ENCODE results near the gene PRODH2.

PRODH2 gene

GRCh38 chr19:35783469-35784434, 28.9 kb downstream of the PRODH2 start:
- H2AFZ ChIP-seq (ENCODE audit: low read length) = no peak overlapping the region
- no peak overlapping the region for H3K9ac ChIP-seq (ENCODE audit: low read length)
- no peaks in the 10 kb centered on the region for H3K27me3 ChIP-seq (ENCODE audit: insufficient read depth, low read length)
- no peak for TF ChIP-seq EZH2 (IDR thresholded peaks at IDR 0.05; ENCODE audit: borderline replicate concordance, low read length)
- TF ChIP-seq, protein P1, sequence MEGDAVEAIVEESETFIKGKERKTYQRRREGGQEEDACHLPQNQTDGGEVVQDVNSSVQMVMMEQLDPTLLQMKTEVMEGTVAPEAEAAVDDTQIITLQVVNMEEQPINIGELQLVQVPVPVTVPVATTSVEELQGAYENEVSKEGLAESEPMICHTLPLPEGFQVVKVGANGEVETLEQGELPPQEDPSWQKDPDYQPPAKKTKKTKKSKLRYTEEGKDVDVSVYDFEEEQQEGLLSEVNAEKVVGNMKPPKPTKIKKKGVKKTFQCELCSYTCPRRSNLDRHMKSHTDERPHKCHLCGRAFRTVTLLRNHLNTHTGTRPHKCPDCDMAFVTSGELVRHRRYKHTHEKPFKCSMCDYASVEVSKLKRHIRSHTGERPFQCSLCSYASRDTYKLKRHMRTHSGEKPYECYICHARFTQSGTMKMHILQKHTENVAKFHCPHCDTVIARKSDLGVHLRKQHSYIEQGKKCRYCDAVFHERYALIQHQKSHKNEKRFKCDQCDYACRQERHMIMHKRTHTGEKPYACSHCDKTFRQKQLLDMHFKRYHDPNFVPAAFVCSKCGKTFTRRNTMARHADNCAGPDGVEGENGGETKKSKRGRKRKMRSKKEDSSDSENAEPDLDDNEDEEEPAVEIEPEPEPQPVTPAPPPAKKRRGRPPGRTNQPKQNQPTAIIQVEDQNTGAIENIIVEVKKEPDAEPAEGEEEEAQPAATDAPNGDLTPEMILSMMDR (IDR thresholded peaks at IDR 0.05; ENCODE audit: low read length) = no peak
- no peaks in the 10 kb centered on the region; the same call in 1 of the 2 replicates for H3F3A ChIP-seq (ENCODE audit: insufficient read depth, low read length)
- H3K36me3 ChIP-seq (ENCODE audit: insufficient read depth, low read length) = peaks cover 18% of the 10 kb centered on the region
- no peaks in the 10 kb centered on the region for H4K20me1 ChIP-seq (ENCODE audit: insufficient read depth, low read length)
- no peak overlapping the region for H3K27ac ChIP-seq (ENCODE audit: low read depth, low read length, poor library complexity, severe bottlenecking)
- H3K4me2 ChIP-seq (ENCODE audit: low read length) = no peak overlapping the region
- no peaks in the 10 kb centered on the region for H3K9me3 ChIP-seq (ENCODE audit: low read length)
- no peaks in the 10 kb centered on the region for H3K79me2 ChIP-seq (ENCODE audit: insufficient read depth, low read length)
- no peaks in the 10 kb centered on the region for H3K4me1 ChIP-seq (ENCODE audit: insufficient read depth, low read length, severe bottlenecking)
- no peaks in the 10 kb centered on the region for H3K9me2 ChIP-seq (ENCODE audit: low read depth, low read length)
- no peak overlapping the region for H3K4me3 ChIP-seq (ENCODE audit: low read depth, low read length, poor library complexity, severe bottlenecking)

DNA sequence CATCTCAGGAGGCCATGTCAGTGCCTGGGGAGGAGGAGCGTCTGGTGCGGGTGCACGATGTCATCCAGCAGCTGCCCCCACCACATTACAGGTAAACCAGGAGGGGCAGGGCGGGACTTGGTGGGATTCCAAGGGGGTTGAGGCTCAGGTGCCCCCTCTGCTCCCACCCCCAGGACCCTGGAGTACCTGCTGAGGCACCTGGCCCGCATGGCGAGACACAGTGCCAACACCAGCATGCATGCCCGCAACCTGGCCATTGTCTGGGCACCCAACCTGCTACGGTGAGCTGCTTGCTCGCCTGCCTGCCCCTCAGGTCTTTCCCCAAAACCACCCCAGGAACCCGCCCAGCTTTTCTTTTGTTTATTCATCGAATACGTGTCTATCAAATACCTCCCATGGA, 30.1 kb downstream of the PRODH2 start:
- H3K27ac ChIP-seq (ENCODE audit: low read depth, low read length, poor library complexity, severe bottlenecking) = no peak overlapping the region
- H4K20me1 ChIP-seq (ENCODE audit: insufficient read depth, low read length) = no peaks in the 10 kb centered on the region
- H3K4me3 ChIP-seq (ENCODE audit: low read depth, low read length, poor library complexity, severe bottlenecking) = no peak overlapping the region
- H3K36me3 ChIP-seq (ENCODE audit: insufficient read depth, low read length) = peaks cover 19% of the 10 kb centered on the region
- H3K4me1 ChIP-seq (ENCODE audit: insufficient read depth, low read length, severe bottlenecking) = no peaks in the 10 kb centered on the region
- no peaks in the 10 kb centered on the region for H3K27me3 ChIP-seq (ENCODE audit: insufficient read depth, low read length)
- no peak overlapping the region for H3K4me2 ChIP-seq (ENCODE audit: low read length)
- no peak overlapping the region for H2AFZ ChIP-seq (ENCODE audit: low read length)
- H3F3A ChIP-seq (ENCODE audit: insufficient read depth, low read length) = no peaks in the 10 kb centered on the region
- H3K9me3 ChIP-seq (ENCODE audit: low read length) = no peaks in the 10 kb centered on the region
- H3K9me2 ChIP-seq (ENCODE audit: low read depth, low read length) = no peaks in the 10 kb centered on the region
- TF ChIP-seq EZH2 (IDR thresholded peaks at IDR 0.05; ENCODE audit: borderline replicate concordance, low read length) = no peak
- TF ChIP-seq, protein P1 (IDR thresholded peaks at IDR 0.05; ENCODE audit: low read length) = no peak
- no peaks in the 10 kb centered on the region for H3K79me2 ChIP-seq (ENCODE audit: insufficient read depth, low read length)
- H3K9ac ChIP-seq (ENCODE audit: low read length) = no peak overlapping the region

GRCh38 chr19:35781650-35782049, 31.0 kb downstream of the PRODH2 start:
- H3K4me1 ChIP-seq (ENCODE audit: insufficient read depth, low read length, severe bottlenecking) = peaks cover 2% of the 10 kb centered on the region
- H3K79me2 ChIP-seq (ENCODE audit: insufficient read depth, low read length) = no peaks in the 10 kb centered on the region
- H3K27ac ChIP-seq (ENCODE audit: low read depth, low read length, poor library complexity, severe bottlenecking) = no peak overlapping the region
- H3K4me2 ChIP-seq (ENCODE audit: low read length) = no peak overlapping the region
- H3K27me3 ChIP-seq (ENCODE audit: insufficient read depth, low read length) = no peaks in the 10 kb centered on the region
- no peaks in the 10 kb centered on the region for H3F3A ChIP-seq (ENCODE audit: insufficient read depth, low read length)
- no peaks in the 10 kb centered on the region for H3K9me3 ChIP-seq (ENCODE audit: low read length)
- no peak overlapping the region for H3K9ac ChIP-seq (ENCODE audit: low read length)
- no peaks in the 10 kb centered on the region for H3K9me2 ChIP-seq (ENCODE audit: low read depth, low read length)
- H3K36me3 ChIP-seq (ENCODE audit: insufficient read depth, low read length) = peaks cover 15% of the 10 kb centered on the region
- no peak overlapping the region for H2AFZ ChIP-seq (ENCODE audit: low read length)
- H3K4me3 ChIP-seq (ENCODE audit: low read depth, low read length, poor library complexity, severe bottlenecking) = no peak overlapping the region
- no peaks in the 10 kb centered on the region for H4K20me1 ChIP-seq (ENCODE audit: insufficient read depth, low read length)
- TF ChIP-seq EZH2 (IDR thresholded peaks at IDR 0.05; ENCODE audit: borderline replicate concordance, low read length) = no peak
- TF ChIP-seq, protein P1 (IDR thresholded peaks at IDR 0.05; ENCODE audit: low read length) = no peak

All from OCI-LY1 (cell line).